ENCODE data around the gene ZBED4. TPM values are rescaled to one million over a fixed set of nuclear protein-coding genes. Genes with fewer than 3 reads are reported as not detected.
A peak's percentile ranks its signal among the peaks of the same experiment; 100 is the strongest.

Gene ZBED4
- total and polyA plus RNA-seq, 2 of the 13 experiments (the other 11 are each of a cell fraction or from before 2014, with no cell fraction given) = 5.4 to 9.6 TPM

GRCh38 chr22:49817359-49817758 is 36.3 kb upstream of the ZBED4 start:
- WGBS (ENCODE audit: low lambda C conversion rate) = 100% methylated on average over 3 of the region's 3 CpGs
- peak; percentile 51; the same call in 1 of the 2 replicates for TF ChIP-seq ZNF768 (CRISPR knock-in tag; IDR thresholded peaks at IDR 0.05)
- TF ChIP-seq PAX8 (CRISPR knock-in tag; IDR thresholded peaks at IDR 0.05; ENCODE audit: borderline replicate concordance) = no peak
- Histone ChIP-seq H3K9me3 (ENCODE audit: low read length) (no peaks in the 10 kb centered on the region), H3K36me3 (replicated peaks in 1 of 2; ENCODE audit: control insufficient read depth in 1 of 2, insufficient read depth in 2 of 2, low read length in 2 of 2) (peaks cover 23 to 75% of the 10 kb centered on the region in 2 experiments), H3K9ac (ENCODE audit: insufficient read depth, low read depth, low read length) (no peak overlapping the region), H4K20me1 (ENCODE audit: insufficient read depth, low read length) (peaks cover 41% of the 10 kb centered on the region), H3K27me3 (ENCODE audit: control insufficient read depth in 1 of 2, insufficient read depth in 2 of 2, low read length in 2 of 2) (no peaks in the 10 kb centered on the region), H3K4me3 (replicated peaks in 1 of 3; ENCODE audit: insufficient read depth in 1 of 3, low read depth in 2 of 3, low read length in 3 of 3) (no peak overlapping the region), H3K79me2 (ENCODE audit: insufficient read depth, low read length) (peaks cover 87% of the 10 kb centered on the region), H2AFZ (ENCODE audit: low read length) (no peak overlapping the region), H3K4me2 (ENCODE audit: low read depth, low read length) (no peak overlapping the region), H3K4me1 (ENCODE audit: insufficient read depth, low read length) (peaks cover 17% of the 10 kb centered on the region; the same call in 1 of the 2 replicates), H3K27ac (ENCODE audit: extremely low read length, insufficient read depth, low read length) (no peak overlapping the region)
- peak; percentile 40 for ATAC-seq
- in situ Hi-C loops (cut with HindIII; ENCODE audit: extremely low pct_ligation_motif_present, low pct_unique_long_range_greater_than_20kb) (no loop called here), intact Hi-C loops (cut with micrococcal nuclease; ENCODE audit: unreplicated experiment) (no loop called here)
- CTCF ChIA-PET (ENCODE audit: low intra/inter-chr PET ratio, low total read pairs) = no interaction called here
- BruUV-seq (replicated peaks) = no TSS peak
- POLR2A ChIA-PET = no interaction called here
- no peak for FAIRE-seq
- no peak for DNase-seq (ENCODE audit: low spot score)

GRCh38 chr22:49820984-49821383 is 32.7 kb upstream of the ZBED4 start:
- WGBS (ENCODE audit: low lambda C conversion rate) = 95% methylated on average over 7 of the region's 7 CpGs
- in situ Hi-C loops (cut with HindIII; ENCODE audit: extremely low pct_ligation_motif_present, low pct_unique_long_range_greater_than_20kb) (no loop called here), intact Hi-C loops (cut with micrococcal nuclease; ENCODE audit: unreplicated experiment) (no loop called here)
- FAIRE-seq (no peak), ATAC-seq (no peak), DNase-seq (ENCODE audit: low spot score) (no peak)
- TF ChIP-seq ZNF263 (CRISPR knock-in tag; IDR thresholded peaks at IDR 0.05) (peak; percentile 39; the same call in 1 of the 2 replicates), CTCF (CRISPR knock-in tag; IDR thresholded peaks at IDR 0.05) (peak; percentile 12; the same call in 1 of the 2 replicates), ZNF563 (CRISPR knock-in tag; IDR thresholded peaks at IDR 0.05) (no peak)
- no peak overlapping the region for H2AFZ ChIP-seq (ENCODE audit: low read length)
- no peak overlapping the region for H3K9ac ChIP-seq (ENCODE audit: insufficient read depth, low read depth, low read length)
- H4K20me1 ChIP-seq (ENCODE audit: insufficient read depth, low read length) = peaks cover 46% of the 10 kb centered on the region
- H3K4me3 ChIP-seq (replicated peaks in 1 of 3; ENCODE audit: insufficient read depth in 1 of 3, low read depth in 2 of 3, low read length in 3 of 3) = no peak overlapping the region
- peaks cover 30% of the 10 kb centered on the region for H3K4me1 ChIP-seq (ENCODE audit: insufficient read depth, low read length)
- TSS peak; percentile 6 for BruUV-seq (replicated peaks)
- H3K36me3 ChIP-seq (replicated peaks in 1 of 2; ENCODE audit: control insufficient read depth in 1 of 2, insufficient read depth in 2 of 2, low read length in 2 of 2) = peaks cover 26 to 75% of the 10 kb centered on the region in 2 experiments
- H3K4me2 ChIP-seq (ENCODE audit: low read depth, low read length) = no peak overlapping the region
- H3K27me3 ChIP-seq (ENCODE audit: control insufficient read depth in 1 of 2, insufficient read depth in 2 of 2, low read length in 2 of 2) = no peaks in the 10 kb centered on the region
- H3K27ac ChIP-seq (ENCODE audit: extremely low read length, insufficient read depth, low read length) = no peak overlapping the region
- no peaks in the 10 kb centered on the region for H3K9me3 ChIP-seq (ENCODE audit: low read length)
- ChIA-PET POLR2A (no interaction called here), CTCF (ENCODE audit: low intra/inter-chr PET ratio, low total read pairs) (no interaction called here)
- H3K79me2 ChIP-seq (ENCODE audit: insufficient read depth, low read length) = peaks cover 93% of the 10 kb centered on the region

All from HepG2 (cell line).